Measurements from ENCODE around the gene SOX30. TPM values are rescaled to one million over a fixed set of nuclear protein-coding genes. Genes with fewer than 3 reads are reported as not detected.
"Not testable (repeated sequence)": the region's sequence is repeated elsewhere in the genome, so short reads cannot be mapped to it uniquely, and the experiment has no call there.

Gene SOX30
- under 1 TPM in 1 of 3 donors, not detected in 2; 0.08 TPM for total RNA-seq

- DNase-seq (no peak), ATAC-seq (no peak)
- Mint-ChIP-seq H3K27me3 (ENCODE audit: low read depth) (peaks cover 3% of the 10 kb centered on the region), H3K36me3 (ENCODE audit: insufficient read depth) (peaks cover 11% of the 10 kb centered on the region), H3K4me3 (peak within 1 kb of the TSS; percentile 74), H3K9me3 (peaks cover 14% of the 10 kb centered on the region), H3K4me1 (ENCODE audit: low read depth) (peaks cover 15% of the 10 kb centered on the region)
These were observed at the start of gene SOX30 for GRCh38 chr5:157652377-157652692. Gene SOX30 (minus strand): TSS chr5:157652438. CDS start chr5:157652078, 360 bp downstream.

DNA sequence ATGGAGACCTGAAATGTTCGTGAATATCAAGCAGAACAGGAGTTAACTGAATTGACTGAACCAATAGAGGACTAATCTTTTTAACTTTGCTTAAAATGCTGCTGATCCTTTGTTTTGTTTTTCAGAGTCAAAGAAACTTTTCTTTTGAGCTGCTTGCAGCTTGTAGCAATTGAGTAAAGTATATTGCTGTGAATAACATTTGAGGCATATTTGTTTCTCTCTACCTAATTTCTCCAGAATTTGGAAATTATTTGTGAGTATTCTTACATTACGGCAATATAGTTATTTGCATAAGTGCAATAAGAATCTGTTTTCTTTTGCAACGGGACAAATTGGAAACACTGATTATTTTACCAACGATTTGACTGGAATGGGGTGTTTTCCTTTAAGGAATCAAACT lies 46.4 kb upstream of the SOX30 start:
- not testable (repeated sequence) for H3K27me3 Mint-ChIP-seq (ENCODE audit: low read depth); DNase-seq; ATAC-seq; H3K9me3 Mint-ChIP-seq; H3K36me3 Mint-ChIP-seq (ENCODE audit: insufficient read depth); H3K4me1 Mint-ChIP-seq (ENCODE audit: low read depth); H3K4me3 Mint-ChIP-seq

DNA sequence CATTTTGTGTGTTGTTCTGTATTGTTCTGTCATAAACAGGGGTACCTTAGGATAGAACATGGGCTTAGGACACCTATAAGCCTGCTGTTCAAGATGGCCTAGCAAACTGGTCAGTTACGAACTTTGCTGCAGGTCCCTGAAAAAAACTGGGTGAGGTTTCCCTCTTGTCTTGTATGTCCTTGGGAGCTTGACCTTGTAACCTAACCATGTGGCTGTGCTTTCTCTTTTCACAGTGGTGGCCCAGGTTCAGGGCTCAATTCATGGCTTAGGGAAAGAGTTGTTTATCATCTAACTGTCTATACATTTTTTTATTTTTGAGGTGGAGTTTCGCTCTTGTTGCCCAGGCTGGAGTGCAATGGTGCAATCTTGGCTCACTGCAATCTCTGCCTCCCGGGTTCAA lies 43.9 kb upstream of the SOX30 start:
- ATAC-seq; H3K36me3 Mint-ChIP-seq (ENCODE audit: insufficient read depth); H3K27me3 Mint-ChIP-seq (ENCODE audit: low read depth); H3K4me3 Mint-ChIP-seq; H3K9me3 Mint-ChIP-seq; DNase-seq; H3K4me1 Mint-ChIP-seq (ENCODE audit: low read depth): not testable (repeated sequence)

- not testable (repeated sequence) for H3K9me3 Mint-ChIP-seq; ATAC-seq; H3K27me3 Mint-ChIP-seq (ENCODE audit: low read depth); H3K36me3 Mint-ChIP-seq (ENCODE audit: insufficient read depth); H3K4me3 Mint-ChIP-seq; H3K4me1 Mint-ChIP-seq (ENCODE audit: low read depth); DNase-seq
These were observed 41.6 kb upstream of the SOX30 start for GRCh38 chr5:157693816-157694215.

DNA sequence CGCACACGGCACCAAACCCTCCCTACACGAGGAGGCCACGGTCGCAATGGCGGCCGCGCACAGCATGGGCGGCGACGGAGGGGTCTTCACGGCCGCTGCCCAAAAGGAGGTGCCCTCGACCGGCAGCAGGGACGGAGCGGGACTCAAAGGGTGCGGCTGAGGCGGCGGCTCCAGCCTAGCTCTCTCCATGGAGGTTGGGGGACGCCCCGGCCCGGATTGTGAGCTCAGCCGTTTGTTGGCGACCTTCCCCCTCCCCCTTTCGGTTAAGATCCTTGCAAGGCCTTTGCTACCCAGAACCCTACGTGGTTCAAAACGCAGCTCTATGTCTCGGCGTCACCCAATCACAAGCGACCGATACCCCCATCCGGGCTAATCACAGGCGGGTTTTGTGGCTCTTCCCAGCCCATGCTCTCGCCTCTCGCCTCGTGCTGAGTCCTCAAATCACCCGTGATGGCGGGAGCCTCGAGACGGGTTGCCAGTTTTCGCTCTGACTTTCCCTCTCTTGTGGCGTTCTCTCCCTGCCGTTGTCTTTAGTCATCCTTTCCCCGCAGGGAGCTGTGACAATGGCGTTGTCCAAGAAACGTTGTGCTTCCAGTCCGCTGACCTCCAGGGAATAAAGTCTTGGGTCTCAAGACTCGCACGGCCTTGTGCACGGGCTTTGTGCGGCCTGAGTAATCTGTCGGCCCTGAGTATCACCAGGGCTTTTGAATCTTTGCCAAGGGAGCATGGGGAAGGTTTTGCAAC lies 38.6 kb upstream of the SOX30 start:
- no peak for ATAC-seq
- H3K27me3 Mint-ChIP-seq (ENCODE audit: low read depth) = peaks cover 3% of the 10 kb centered on the region
- no peaks in the 10 kb centered on the region for H3K4me1 Mint-ChIP-seq (ENCODE audit: low read depth)

DNA sequence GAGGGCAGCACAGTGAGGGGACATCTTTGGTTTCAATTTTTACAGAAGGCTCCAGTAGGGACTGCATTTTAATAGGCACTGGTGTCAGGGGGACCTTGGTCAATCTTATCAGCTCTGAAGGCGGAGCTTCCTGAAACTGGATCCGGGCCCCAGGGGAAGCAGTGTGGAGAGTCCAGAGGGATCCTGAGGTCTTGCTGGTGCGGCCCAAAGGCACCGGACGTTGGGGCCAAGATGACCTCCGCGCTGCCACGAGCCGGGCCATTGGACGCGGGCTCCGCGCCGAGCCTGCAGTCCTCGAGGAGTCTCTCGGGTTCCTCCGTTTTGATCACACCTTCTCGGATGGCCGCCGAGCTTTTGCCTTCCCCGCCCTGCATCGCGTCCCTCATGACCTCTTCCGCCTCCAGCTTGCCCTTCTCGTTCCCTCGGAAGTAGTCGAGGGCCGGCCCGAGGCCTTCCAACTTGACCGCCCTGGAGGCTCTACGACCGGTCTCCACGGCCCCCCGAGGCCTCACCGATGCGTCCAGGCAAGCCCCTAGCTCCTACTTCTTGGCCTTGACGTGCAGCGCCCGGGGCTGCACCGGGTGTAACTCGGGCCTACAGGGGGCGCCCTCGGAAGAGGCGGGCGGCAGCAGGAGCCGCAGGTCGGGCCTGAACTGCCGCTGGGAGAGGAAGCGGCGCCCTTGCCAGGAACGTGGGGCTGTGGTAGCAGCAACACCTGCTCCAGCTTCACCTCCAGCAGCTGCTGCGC lies 37.9 kb upstream of the SOX30 start:
- Mint-ChIP-seq H3K4me1 (ENCODE audit: low read depth) (no peaks in the 10 kb centered on the region), H3K9me3 (no peaks in the 10 kb centered on the region), H3K36me3 (ENCODE audit: insufficient read depth) (no peaks in the 10 kb centered on the region), H3K27me3 (ENCODE audit: low read depth) (peaks cover under 1% of the 10 kb centered on the region), H3K4me3 (no peak overlapping the region)
- ATAC-seq = peak in 1 of 2 donors; percentile 32
- peak; percentile 29 for DNase-seq

More for the DNA sequence above, 38.6 kb upstream of the SOX30 start:
- no peak for DNase-seq
- Mint-ChIP-seq H3K4me3 (no peak overlapping the region), H3K9me3 (no peaks in the 10 kb centered on the region), H3K36me3 (ENCODE audit: insufficient read depth) (no peaks in the 10 kb centered on the region)

DNA sequence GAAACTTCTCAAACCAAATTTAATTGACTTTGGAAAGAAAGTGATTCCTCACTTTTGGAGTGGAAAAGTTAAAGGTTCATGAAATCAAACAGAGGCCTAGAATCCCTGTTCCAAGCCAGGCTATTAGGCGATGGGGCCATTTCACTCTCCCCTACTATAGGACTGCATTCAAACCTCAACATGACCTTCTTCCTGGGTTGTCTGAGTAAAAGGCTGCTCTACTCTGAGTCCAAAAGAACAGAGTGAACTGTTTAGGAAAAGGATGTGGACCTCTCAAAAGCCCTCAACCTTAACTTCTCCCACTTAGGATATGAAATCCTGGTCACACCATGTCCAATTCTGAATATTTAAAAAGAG lies 34.9 kb upstream of the SOX30 start:
- Mint-ChIP-seq H3K4me3 (no peak overlapping the region), H3K9me3 (no peaks in the 10 kb centered on the region), H3K4me1 (ENCODE audit: low read depth) (no peaks in the 10 kb centered on the region), H3K27me3 (ENCODE audit: low read depth) (no peaks in the 10 kb centered on the region), H3K36me3 (ENCODE audit: insufficient read depth) (no peaks in the 10 kb centered on the region)
- no peak for ATAC-seq
- no peak for DNase-seq

DNA sequence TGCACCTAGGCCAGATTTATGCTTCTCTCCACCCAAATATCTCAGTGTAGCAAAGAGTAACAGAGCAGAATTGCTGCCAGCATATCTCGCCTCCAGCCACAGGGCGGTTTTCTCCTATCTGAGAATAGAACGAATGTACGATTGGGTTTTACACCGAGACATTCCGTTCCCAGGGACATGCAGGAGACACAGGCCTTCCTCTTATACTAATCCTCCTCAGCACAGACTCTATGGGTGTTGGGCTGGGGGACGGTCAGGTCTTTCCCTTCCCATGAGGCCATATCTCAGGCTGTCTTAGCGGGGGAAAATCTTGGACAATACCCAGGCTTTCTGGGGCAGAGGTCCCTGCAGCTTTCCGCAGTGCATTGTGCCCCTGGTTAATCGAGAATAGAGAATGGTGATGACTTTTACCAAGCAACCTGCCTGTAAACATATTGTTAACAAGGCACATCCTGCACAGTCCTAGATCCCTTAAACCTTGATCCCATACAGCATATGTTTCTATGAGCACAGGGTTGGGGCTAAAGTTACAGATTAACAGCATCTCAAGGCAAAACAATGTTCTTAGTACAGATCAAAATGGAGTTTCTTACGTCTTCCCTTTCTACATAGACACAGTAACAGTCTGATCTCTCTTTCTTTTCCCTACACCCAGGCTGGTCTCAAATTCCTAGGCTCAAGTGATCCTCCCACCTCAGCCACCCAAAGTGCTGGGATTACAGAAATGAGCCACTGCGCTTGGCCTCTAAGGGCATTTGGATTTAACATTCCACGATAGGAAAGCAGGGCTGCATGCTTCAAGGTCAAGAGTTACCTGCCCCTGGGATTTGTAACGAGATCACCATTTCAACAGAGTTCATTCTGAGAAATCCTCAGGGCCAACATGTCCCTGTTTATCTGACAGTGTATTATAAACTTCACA lies 34.3 kb upstream of the SOX30 start:
- not testable (repeated sequence) for DNase-seq; H3K36me3 Mint-ChIP-seq (ENCODE audit: insufficient read depth); ATAC-seq; H3K4me3 Mint-ChIP-seq; H3K4me1 Mint-ChIP-seq (ENCODE audit: low read depth); H3K27me3 Mint-ChIP-seq (ENCODE audit: low read depth); H3K9me3 Mint-ChIP-seq

- ATAC-seq = no peak
- Mint-ChIP-seq H3K36me3 (ENCODE audit: insufficient read depth) (no peaks in the 10 kb centered on the region), H3K27me3 (ENCODE audit: low read depth) (no peaks in the 10 kb centered on the region)
These were observed 30.0 kb upstream of the SOX30 start for GRCh38 chr5:157682257-157682656.

DNA sequence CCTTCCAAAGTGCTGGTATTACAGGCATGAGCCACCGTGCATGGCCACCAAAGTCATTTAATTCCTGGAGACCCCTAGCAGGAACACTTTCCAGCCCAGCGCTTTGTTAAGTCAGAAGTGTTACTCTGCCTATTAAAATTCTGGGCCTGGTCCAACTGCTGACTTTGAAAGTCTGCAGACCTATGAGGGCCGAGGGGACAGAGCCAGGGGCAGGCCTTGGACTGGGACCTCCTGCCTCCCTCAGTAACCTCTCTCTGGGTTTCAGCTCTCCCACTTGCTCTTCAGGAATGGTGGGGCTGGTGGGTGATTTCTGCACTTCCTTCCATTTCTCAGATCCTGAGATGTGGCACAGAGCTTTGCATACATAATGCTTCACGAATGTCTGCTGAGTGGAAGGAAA lies 28.8 kb upstream of the SOX30 start:
- no peaks in the 10 kb centered on the region for H3K4me1 Mint-ChIP-seq (ENCODE audit: low read depth)
- DNase-seq (no peak), ATAC-seq (no peak)
- H3K9me3 Mint-ChIP-seq = no peaks in the 10 kb centered on the region
- no peak overlapping the region for H3K4me3 Mint-ChIP-seq
- H3K27me3 Mint-ChIP-seq (ENCODE audit: low read depth) = no peaks in the 10 kb centered on the region
- no peaks in the 10 kb centered on the region for H3K36me3 Mint-ChIP-seq (ENCODE audit: insufficient read depth)

More at GRCh38 chr5:157682257-157682656, 30.0 kb upstream of the SOX30 start:
- Mint-ChIP-seq H3K9me3 (no peaks in the 10 kb centered on the region), H3K4me3 (no peak overlapping the region), H3K4me1 (ENCODE audit: low read depth) (no peaks in the 10 kb centered on the region)
- no peak for DNase-seq

GRCh38 chr5:157680239-157680638 lies 28.0 kb upstream of the SOX30 start:
- Mint-ChIP-seq H3K4me1 (ENCODE audit: low read depth) (no peaks in the 10 kb centered on the region), H3K4me3 (no peak overlapping the region), H3K36me3 (ENCODE audit: insufficient read depth) (no peaks in the 10 kb centered on the region), H3K27me3 (ENCODE audit: low read depth) (no peaks in the 10 kb centered on the region), H3K9me3 (no peaks in the 10 kb centered on the region)
- ATAC-seq (no peak), DNase-seq (no peak)

DNA sequence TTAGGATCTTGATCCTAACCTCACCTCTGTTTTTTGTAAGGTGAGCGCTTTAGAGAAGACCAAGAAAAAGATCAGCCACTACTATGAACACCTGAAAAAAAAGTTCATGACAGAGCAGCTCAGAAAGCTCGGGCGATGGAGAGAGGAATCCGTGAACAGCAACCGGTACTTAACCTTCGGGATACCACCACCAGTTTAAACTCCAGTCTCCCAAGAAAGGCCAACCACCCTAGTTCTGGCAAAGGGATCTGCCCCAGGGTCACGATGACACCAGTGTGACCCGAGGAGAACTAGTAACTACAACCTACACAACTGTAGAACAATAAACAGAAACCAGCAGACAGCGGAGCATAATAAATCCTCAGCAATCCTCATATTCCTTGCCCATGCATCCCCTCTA lies 27.6 kb upstream of the SOX30 start:
- no peak overlapping the region for H3K4me3 Mint-ChIP-seq
- DNase-seq = no peak
- ATAC-seq = no peak
- no peaks in the 10 kb centered on the region for H3K4me1 Mint-ChIP-seq (ENCODE audit: low read depth)
- no peaks in the 10 kb centered on the region for H3K36me3 Mint-ChIP-seq (ENCODE audit: insufficient read depth)
- H3K9me3 Mint-ChIP-seq = no peaks in the 10 kb centered on the region
- no peaks in the 10 kb centered on the region for H3K27me3 Mint-ChIP-seq (ENCODE audit: low read depth)

DNA sequence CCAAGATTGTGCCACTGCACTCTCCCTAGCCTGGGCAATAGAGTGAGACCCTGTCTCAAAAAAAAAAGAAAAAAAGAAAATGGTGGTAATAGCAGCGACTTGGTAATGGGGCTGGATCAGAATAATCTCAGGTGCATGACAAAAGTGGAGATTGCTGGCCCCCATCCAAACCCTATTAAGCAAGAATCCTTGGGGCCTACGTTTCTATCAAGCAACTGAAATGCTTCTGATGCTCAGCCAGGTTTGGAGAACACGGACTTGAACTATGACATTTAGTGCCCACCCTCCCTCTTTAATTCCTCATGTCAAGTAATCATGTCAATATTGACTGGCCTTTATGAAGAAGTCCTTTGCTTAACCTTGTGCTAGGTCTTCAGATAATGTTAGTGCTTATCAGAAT lies 25.7 kb upstream of the SOX30 start:
- no peaks in the 10 kb centered on the region for H3K4me1 Mint-ChIP-seq (ENCODE audit: low read depth)
- H3K9me3 Mint-ChIP-seq = no peaks in the 10 kb centered on the region
- DNase-seq (no peak), ATAC-seq (no peak)
- no peaks in the 10 kb centered on the region for H3K36me3 Mint-ChIP-seq (ENCODE audit: insufficient read depth)
- H3K27me3 Mint-ChIP-seq (ENCODE audit: low read depth) = no peaks in the 10 kb centered on the region
- no peak overlapping the region for H3K4me3 Mint-ChIP-seq

DNA sequence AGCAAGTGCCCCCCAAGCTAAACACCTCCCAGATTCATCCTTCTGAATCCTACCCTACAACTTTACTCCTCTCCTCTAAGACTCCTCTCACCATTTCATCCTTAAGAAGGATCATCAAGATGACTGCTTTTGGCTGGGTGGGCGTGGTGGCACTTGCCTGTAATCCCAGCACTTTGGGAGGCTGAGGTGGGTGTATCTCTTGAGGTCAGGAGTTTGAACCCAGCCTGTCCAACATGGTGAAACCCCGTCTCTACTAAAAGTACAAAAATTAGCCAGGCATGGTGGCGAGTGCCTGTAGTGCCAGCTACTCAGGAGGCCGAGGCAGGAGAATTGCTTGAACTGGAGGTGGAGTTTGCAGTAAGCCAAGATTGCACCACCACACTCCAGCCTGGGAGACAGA lies 22.1 kb upstream of the SOX30 start:
- not testable (repeated sequence) for H3K36me3 Mint-ChIP-seq (ENCODE audit: insufficient read depth); H3K9me3 Mint-ChIP-seq; DNase-seq; H3K4me3 Mint-ChIP-seq; ATAC-seq
- H3K4me1 Mint-ChIP-seq (ENCODE audit: low read depth) = peaks cover 26% of the 10 kb centered on the region
- H3K27me3 Mint-ChIP-seq (ENCODE audit: low read depth) = peaks cover 26% of the 10 kb centered on the region
